Fibroblast of the conjunctiva (primary cell): Measurements from ENCODE around the gene FCGR3B.
"Not testable (repeated sequence)": the region's sequence is repeated elsewhere in the genome, so short reads cannot be mapped to it uniquely, and the experiment has no call there.

ENCODE experiments used
- DNase-seq: peaks from one replicate; pipeline ENCODE4 v3.0.0-alpha.2; 2010; ENCODE audit warnings: low read depth

The FCGR3B gene

DNA sequence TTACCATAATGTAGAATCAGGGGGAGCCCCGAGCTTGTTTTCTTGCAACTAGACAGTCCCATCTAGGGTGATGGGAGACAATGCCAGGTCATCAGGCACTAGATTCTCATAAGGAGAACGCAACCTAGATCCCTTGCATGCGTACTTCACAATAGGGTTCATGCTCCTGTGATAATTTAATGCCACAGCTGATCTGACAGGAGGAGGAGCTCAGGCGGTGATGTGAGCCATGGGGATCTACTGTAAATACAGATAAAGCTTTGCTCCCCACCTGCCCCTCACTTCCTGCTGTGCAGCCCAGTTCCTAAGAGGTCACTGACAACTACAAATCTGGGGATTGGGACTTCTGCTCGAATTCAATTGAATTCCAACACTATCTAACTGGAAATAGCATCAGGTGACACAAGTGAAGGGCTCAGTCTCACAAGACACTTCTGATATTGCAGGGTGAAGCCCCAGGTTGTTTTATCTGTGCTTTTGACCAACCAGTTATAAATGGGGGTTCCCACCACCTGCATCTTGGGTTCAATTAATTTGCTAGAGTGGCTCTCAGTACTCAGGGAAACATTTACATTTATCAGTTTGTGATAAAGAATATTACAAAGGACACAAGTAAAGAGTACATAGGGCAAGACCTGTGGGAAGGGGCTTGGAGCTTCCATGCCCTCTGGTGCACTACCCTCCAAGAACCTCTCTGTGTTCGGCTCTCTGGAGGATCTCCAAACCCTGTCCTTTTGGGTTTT lies 7.4 kb upstream of the FCGR3B start:
- not testable (repeated sequence) for DNase-seq

DNA sequence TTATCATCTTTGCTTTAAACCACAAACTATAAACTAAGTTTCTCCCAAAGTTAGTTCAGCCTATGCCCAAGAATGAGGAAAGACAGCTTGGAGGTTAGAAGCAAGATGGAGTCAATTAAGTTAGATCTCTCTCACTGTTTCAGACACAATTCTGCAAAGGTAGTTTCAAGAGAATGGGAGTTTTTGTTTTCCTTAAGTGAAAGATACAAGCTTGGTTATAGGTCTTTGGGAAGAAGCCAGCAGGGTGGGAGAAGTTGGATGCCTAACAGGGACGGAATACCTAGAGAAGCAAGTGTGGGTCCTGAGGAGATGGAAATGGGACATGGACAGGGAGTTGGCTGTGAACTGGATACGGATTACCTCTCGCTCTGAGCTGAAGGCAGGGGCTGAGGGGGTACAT lies 6.0 kb upstream of the FCGR3B start:
- DNase-seq = not testable (repeated sequence)

DNA sequence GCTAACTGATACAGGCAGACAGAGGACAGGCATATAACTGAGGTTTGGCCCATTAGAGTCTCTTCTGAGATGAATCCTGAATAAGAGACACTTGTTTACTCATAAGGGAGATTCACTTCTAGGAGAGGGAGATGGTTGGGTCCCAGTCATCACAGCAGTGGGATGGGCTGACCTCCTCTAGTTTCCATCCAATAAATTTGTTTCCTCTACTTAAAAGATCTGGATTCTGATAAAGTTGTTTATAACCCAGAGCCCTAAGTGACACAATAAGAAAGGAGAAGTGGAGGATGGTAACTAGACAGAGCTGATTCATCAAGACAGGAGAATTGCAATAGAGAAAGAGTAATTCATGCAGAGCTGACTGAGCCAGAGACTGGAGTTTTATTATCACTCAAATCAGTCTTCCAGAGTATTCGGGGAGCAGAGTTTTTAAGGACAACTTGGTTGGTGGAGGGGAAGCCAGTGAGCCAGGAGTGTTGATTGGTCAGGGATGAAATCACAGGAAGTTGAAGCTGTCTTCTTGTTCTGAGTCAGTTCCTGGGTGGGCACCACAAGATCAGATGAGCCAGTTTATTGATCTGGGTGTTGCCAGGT lies 5.3 kb upstream of the FCGR3B start:
- not testable (repeated sequence) for DNase-seq

GRCh38 chr1:161634993-161635392 lies 4.0 kb upstream of the FCGR3B start:
- not testable (repeated sequence) for DNase-seq

DNA sequence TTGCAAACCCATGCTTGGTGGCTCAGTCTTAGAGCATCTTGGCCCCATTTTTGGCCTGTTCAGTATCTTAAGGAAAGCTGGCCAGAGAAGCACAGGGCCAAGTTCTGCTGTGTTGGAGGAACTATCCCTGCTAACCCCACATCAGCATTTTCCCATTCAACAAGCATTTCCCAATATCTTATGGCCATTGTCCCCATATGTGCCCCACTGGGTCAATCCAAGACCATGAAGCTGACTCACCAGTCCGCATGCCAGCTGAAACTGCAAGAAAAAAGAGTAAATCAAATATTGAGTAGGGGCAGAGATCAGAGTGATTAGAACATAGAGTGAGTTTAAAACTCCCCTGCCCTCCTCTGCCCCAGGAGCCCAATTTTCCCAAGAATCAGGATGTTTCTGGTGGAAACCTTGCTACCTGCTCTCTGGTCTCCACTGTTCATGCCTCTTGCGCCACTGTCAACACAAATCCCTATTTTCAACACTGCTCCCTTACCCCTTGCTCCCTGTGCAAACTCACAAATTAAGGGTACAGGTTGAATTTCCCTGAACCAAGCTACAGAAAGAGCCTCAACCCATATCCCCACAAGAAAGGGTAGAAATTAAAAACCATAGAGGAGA lies 741 bp downstream of the FCGR3B start:
- not testable (repeated sequence) for DNase-seq

DNA sequence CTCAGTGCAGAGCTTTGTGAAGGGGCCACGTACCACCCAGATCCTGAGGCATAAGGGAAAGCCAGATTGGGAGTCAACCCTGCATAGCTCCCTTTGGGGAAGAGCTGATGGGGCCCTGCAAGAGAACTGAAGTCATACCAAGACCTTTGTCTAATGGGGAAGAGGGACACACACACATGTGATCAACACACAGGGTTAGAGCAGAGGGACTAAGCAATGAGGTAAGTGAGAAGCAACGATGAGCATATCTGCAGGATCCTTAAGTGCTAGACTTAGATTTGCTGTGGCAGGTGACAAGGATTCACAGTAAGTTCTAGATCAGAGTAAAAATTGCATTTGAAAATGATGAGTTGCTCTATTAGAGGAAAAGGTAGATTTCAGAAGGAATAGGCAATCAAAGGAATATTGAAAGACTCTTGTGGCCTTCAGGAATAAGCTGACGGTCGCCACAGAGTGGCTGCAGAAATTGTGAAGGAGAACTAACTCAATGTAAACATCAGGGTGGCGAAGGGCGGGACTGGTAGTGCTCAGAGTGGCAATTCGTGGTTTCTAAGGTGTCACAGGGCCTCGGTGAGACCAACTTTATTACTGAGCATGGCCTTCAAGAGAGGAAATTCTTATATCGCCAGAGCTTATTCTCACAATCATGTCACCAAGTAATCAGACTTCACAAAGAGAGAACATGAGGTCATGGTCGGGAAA lies 4.4 kb downstream of the FCGR3B start:
- DNase-seq = not testable (repeated sequence)

DNA sequence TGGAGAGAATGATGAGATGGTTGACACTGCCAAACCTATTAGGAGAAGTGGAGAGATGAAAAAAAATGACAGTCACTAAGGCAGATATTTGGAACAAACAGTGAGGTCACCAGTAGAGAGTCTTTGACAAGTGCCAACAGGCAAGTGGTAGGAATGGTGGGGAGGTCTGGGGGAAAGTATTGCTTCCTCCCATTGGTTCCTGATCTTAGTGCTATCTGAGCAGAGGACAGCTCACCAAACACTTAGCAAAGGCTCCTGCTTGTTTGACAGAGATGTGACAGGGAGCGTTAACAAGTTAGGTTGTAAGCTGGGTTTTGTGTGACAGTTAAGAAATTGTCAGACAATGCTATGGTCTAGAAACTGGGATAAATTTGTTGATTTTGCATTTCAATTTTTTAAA lies 6.4 kb downstream of the FCGR3B start:
- not testable (repeated sequence) for DNase-seq

- not testable (repeated sequence) for DNase-seq
These were observed 7.5 kb downstream of the FCGR3B start for GRCh38 chr1:161623401-161624051.

- not testable (repeated sequence) for DNase-seq
These were observed 8.9 kb downstream of the FCGR3B start for GRCh38 chr1:161622054-161622453.

- peak; percentile 72 for DNase-seq
These were observed 9.6 kb downstream of the FCGR3B start for GRCh38 chr1:161621181-161622000.

GRCh38 chr1:161620399-161620798 lies 10.6 kb downstream of the FCGR3B start:
- DNase-seq = not testable (repeated sequence)

GRCh38 chr1:161618517-161618916 lies 12.5 kb downstream of the FCGR3B start:
- DNase-seq = not testable (repeated sequence)

DNA sequence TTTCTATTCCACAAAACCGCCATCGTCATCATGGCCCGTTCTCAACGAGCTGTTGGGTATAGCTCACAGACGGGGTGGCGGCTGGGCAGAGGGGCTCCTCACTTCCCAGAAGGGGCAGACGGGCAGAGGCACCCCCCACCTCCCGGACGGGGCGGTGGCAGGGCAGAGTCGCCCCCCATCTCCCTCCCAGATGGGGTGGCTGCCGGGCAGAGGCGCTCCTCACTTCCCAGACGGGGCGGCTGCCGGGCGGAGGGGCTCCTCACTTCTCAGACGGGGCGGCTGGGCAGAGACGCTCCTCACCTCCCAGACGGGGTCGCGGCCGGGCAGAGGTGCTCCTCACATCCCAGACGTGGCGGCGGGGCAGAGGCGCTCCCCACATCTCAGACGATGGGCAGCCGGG lies 14.6 kb downstream of the FCGR3B start:
- DNase-seq = not testable (repeated sequence)

- not testable (repeated sequence) for DNase-seq
These were observed 17.8 kb downstream of the FCGR3B start for GRCh38 chr1:161613142-161613514.

GRCh38 chr1:161612322-161613141 lies 18.4 kb downstream of the FCGR3B start:
- DNase-seq = peak; percentile 97

GRCh38 chr1:161611866-161612321 lies 19.1 kb downstream of the FCGR3B start:
- DNase-seq = peak; percentile 9

DNA sequence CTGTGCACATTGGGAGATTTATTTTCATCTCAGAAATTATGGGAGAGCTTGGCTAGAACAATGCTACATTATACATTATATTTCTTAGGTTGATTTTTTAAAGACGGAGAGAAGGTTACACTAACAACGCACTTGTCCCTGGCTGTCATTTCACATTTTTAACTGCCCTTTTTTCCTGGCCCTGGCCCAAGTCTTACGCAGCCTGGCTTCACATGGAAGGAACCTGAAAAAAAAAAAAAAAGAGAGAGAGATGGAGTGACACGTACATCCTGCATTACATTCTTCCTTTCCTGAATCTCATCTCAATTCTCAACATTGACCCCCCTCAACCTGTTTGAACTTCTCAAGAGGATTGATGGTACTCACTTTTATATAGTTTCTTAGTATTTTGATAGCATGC lies 20.8 kb downstream of the FCGR3B start:
- not testable (repeated sequence) for DNase-seq

DNA sequence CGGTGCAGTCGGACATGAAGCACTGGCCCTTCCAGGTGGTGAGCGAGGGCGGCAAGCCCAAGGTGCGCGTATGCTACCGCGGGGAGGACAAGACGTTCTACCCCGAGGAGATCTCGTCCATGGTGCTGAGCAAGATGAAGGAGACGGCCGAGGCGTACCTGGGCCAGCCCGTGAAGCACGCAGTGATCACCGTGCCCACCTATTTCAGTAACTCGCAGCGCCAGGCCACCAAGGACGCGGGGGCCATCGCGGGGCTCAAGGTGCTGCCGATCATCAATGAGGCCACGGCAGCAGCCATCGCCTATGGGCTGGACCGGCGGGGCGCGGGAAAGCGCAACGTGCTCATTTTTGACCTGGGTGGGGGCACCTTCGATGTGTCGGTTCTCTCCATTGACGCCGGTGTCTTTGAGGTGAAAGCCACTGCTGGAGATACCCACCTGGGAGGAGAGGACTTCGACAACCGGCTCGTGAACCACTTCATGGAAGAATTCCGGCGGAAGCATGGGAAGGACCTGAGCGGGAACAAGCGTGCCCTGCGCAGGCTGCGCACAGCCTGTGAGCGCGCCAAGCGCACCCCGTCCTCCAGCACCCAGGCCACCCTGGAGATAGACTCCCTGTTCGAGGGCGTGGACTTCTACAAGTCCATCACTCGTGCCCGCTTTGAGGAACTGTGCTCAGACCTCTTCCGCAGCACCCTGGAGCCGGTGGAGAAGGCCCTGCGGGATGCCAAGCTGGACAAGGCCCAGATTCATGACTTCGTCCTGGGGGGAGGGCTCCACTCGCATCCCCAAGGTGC lies 24.2 kb downstream of the FCGR3B start:
- not testable (repeated sequence) for DNase-seq
